SKM-1 (cell line): ENCODE results near the gene SLC43A1.

Experiments used
- DNase-seq: peaks from one replicate; lab custom pipeline; 2025; ENCODE audit not compliant: unreplicated experiment; lab: John Stamatoyannopoulos, UW

The SLC43A1 gene

DNA sequence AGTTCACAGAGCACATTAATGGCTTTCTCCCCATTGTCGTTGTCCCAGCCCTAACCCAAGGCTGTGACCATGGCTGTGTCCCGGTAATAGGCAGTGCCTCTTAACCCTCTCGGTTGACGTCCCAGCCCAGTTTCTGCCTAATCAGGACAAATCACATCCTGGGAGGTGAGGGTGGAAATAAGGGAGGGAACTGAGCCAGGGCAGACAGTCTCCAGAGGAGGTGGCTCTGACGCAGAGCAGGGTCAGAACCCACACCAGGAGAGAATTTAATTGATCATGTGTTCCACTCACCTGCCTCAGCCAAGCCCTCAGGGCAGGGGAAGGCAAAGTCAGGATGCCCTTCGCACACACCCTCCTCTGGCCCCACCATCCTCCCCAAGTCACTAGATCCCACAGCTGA, 17.0 kb downstream of the SLC43A1 start:
- no peak for DNase-seq

DNA sequence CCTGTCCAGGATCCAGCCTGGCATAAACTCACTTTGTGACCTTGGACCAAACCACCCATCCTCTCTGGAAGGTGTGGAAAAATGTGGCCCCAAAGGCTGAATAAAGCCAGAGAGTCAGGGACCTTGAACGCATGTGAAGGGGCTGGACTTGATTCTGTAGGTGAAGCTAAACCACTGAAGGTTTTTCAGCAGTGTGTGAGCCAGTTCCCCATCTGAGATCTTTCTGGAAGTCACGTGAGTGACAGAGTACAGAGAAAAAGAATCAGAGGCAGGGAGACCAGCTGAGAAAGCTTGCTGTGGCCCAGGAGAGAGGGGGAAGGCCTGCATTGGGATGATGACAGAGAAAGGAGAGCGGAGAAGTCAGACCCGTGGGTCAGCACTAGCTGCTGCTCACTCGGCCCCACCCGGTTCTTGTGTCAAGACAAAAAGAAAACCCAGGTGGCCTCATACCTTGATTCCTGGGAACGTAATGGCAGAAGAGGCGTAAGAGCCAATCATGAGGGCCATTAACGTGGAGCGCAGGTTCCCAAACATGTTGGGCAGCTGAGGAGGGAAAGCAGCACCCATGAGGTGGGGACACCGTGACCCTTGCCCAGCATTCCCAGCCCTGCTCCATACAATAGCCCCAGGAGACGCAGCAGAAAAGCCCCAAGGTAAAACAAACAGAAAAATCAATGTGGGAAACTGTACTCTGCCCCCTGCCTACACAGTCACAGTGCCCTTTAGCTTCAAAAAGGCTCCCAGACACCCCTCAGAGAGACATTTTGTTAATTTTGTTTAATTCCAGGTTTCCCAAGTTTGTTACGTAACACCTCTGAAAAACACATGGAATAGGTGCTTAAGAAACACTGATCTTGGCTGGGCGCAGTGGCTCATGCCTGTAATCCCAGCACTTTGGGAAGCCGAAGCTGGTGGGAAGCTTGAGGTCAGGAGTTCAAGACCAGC, 17.9 kb downstream of the SLC43A1 start:
- no peak for DNase-seq

DNA sequence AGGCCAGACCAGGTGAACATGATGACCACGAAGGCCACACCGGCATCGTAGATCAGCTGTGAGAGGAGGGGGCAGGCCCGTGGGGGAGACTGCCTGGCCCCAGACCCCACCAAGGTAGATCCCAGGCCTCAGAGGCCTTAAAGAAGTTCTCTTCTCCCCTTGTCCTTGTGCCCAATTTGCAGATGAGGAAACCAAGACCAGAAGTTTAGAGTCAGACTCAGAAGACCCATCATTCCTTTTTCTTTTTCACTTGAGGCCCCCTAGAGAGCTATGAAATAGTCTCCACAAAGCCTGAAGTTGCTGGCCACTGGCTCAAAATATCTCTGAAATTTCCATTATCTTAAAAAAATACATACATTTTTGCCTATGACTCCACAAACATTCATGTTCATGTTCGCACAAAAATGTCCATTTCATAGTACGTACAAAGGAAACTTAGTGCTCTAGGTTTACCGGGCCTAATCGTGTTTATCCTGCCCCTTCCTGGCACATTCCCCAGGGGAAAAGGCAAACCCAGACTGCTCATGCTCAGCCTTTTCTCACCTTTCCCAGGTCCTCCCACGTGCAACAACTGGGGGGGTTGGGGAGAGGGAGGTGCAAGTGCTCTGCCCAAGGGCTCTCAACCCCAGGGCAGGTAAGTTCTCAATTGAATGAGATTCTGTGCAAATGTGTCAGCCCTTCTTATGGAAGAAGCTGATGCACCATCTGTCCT, 19.2 kb downstream of the SLC43A1 start:
- DNase-seq, result no peak

DNA sequence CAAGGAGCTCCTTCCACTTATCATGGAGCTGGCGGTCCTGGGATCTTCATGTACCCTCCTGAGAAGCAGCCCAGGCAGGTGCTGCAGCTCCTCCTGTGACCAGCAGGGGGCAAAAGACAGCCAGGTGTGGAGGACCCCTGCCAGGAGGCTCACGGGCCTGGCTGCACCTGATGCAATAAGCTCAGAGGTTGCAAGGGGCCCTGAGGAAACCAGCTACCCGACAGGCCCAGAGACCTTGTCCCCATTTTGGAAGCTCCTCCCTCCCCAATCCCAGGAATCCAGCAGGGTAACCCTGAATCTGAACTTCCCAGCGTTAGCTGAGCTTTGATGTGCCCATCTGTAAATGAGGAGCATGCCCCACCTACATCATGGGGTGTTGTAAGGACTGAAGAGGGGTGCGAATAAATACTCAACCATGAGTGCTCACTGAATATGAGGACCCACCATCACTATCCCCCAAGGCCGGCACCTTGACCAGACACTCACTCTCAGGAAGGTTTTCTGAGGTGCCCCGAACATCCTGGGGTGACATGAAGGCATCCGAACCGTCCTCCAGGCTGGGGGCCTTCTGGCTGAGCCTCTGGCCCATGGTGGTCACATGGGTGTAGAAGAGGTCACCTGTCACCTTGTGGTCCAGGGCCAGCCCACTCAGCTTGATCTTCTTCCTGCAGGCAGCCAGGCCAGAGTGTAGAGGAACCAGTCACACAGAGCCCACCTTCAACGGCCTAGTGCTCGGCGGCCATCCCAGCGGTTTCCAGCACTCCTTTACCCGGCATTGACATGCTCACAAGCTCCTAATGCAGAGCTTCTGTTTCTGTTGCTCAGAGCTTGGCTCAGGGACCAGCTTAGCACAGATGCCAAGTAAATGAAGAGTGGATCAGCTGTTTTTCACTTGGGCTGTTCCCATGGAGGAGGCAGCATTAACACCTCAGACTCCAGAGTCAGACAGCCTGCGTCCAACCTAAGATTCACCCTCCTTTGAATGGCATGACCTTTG, 21.7 kb downstream of the SLC43A1 start:
- DNase-seq, result no peak

DNA sequence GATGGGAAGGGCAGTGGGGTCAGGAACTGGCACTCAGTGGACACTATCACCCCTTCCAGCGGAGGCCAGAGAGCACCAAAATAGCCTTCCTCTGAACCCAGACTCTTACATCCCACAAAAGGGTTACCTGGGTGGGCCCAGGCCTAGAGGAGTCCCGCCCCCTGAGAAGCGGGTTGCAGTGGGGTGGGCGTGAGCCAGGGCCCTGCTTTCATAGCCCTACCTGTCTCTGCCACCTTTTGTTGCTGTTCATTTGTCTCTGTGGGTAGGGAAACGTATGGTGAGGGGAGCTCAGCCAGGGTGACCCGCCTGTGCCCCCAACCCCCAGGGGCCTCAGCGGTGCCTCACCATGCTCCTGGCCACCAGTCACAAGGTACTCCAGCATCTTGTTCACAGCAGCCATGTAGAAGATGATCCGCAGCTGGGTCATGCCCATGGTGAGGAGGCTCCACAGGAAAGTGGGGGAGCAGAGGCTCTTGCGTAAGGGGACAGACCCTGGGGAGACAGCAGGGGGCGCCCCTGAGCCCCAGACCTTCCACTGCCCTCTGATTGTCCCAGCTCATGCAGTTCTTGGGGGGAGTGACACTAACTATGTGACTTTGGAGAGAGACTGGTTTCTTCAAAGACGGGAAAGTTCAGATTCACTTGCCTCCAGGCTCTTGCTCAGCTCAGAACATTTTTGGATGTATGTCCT, 24.0 kb downstream of the SLC43A1 start:
- DNase-seq, result peak; percentile 24

DNA sequence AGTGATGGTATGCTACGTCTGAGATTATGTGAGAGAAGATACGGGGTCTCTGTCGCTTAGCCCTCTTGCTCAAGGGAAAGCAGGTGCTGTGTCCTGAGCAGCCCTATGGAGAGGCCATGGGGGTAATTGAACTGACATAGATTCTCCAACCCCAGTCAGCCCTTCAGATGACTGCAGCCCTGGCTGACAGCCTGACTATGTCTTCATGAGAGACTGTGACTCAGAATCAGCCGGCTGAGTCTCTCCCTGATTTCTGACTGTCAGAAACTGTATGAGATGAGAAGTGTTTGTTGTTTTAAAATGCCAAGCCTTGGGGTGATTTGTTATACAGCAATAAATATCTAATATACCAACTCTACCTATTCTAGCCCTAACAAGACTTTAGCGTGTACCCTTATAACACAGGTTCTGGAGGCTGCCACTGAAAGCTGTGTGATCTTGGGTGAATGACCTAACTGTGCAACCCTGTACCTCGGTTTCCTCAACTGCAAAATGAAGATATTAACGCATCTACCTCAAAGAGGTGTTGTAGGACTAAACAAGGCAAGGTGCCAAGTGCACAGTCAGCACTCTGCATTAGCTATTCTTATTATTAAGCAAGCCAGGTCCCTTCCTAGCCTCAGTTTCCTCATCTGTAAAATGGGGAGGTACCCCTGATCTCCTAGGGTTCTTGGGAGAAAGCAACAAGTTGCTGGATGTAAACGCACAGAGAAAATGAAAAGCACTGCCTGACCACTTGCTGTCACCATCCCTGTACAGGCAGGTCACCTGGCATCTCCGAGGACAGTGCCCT, 24.9 kb downstream of the SLC43A1 start:
- no peak for DNase-seq

DNA sequence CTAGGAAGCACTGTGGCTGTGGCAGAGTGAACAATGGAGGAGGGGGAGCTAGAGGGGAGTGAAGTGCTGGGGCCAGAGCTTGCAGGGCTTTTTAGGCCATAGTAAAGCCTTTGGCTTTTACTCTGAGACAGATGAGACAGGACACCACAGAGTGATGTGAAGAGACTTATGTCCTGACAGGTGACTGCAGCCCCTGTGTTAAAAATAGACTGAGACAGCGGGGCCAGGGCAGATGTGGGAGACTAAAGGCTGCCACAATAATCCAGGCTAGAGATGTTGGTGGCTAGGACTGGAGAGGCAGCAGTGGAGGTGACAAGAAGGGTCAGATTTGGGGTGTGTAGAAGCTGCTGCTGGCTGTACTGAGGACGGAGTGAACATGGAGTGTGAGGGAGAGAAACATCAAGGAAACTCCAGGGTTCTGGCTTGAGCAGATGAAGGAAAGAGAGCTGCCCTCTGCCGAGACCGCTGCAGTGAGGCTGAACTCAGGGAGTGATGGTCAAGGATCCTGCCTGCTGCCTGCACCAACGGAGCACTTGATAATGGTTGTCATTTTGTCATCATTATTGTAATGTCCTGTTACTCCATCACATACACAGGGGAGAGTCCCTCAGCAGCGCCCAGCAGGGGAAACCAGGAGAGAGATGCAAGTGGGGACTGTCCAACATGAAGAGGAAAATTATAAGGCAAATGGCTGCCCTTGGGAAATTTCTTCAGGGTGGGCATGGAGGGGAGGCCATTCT, 27.4 kb downstream of the SLC43A1 start:
- no peak for DNase-seq

DNA sequence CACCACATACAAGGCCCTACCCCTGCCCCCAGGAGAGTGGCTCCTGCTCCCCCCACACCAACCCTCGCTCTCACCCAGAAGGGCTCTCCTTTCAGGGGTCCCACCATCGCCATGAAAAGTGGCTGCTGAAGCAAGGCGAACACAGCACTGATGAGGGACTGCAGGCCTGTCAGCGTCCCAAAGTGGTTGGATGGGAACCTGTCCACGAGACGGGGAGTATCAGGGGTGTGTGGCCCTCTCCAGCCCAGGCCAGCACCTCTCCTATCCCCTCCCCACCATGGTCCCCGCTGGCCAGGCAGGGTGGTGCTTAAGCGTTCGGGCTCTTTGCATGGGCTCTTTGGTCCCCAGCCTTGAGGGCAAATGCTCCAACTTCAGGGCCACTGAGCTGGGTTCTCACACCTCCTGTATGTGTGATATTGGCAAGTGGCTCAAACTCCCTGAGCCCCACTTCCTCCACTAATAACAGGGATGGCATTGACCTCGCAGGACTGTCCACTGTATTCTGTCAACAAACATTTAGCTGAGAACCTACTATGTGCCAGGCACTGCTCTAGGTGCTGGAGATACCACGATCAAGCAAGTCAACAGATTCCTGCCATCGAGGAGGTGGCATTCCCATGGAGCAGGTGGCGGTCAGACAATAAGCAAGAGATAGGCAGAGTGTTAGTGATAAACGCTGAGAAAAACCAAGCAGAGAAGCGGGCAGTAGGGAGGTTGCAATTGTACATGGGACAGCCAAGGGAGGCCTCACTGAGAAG, 28.3 kb downstream of the SLC43A1 start:
- no peak for DNase-seq

DNA sequence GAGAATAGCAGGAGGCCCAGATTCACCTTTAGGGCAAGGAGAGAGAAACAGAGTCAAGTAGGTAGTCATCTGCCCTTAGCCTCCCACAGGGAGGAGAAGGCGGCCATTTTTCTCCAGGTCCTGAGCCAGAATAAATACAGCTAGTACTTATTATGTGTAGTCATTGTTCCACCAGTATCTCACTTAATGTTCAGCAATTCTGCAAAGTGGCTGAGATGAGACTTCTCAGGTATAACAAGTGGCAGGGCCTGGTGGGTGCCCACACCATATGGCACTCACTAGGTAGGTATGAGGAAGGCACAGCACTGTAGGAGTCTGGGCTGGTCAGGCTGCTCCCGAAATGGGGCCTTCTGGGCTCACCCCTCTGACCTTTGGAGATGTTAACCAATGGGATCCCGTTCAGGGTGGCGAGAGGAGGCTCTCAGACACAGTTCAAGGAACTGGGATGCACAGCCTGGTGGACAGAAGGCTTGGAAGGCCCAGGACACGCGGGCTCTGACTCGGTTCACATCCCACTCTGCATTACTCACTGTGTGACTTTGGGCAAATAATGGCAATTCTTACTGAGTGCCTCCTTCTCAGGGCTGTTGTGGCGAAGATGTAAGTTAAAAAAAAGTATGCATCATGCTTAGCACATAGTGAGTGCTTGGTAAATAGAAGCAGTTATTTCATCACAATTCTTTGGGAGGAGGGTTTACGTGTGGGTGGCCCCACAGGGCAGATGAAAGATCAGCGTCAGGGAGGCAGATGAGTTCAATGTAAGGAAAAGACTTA, 30.1 kb downstream of the SLC43A1 start:
- DNase-seq, result peak; percentile 19

DNA sequence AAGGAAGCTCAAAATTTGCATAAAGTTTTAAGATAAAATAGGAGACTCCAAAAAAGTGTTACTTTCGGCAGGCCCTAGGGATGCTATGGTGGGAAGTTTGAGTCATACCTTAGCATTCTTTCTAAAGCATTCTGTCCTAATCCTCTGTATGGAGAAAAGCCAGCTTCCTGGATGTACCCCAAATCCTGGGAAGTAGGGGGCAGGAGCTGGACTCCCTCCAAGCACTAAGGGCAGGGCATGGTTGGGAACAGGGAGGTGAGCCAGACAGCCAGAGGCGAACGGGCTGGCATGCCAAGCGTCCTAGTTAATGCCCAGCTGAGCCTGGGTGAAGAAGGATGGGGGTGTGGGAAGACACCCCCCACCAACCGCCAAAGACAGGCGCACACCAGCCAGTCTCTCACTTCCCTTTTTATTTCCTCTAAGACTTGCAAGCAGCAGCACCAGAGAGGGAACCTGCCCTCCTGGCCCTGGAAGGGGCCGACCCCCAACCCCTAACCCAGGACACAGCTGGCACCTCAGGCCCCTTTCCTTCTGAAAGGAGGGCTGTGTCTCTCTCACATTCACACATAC, 31.3 kb downstream of the SLC43A1 start:
- peak; percentile 68 for DNase-seq

DNA sequence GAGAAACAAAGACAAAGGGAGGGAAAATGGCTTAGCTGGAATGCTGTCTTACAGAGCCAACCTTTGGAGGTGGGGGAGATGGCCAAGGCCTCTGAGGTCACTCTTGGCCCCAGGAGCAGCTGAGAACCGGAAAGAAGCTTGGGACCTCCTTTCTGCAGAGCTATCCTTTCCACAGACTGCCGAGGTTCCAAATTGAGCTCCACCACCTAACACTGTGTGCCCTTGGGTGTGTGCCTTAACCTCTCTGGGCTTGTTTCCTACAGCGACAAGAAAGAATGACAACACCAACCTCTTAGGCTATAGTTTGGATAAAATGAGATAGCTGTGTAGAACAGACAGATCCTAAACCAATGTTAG, 32.0 kb downstream of the SLC43A1 start:
- no peak for DNase-seq

DNA sequence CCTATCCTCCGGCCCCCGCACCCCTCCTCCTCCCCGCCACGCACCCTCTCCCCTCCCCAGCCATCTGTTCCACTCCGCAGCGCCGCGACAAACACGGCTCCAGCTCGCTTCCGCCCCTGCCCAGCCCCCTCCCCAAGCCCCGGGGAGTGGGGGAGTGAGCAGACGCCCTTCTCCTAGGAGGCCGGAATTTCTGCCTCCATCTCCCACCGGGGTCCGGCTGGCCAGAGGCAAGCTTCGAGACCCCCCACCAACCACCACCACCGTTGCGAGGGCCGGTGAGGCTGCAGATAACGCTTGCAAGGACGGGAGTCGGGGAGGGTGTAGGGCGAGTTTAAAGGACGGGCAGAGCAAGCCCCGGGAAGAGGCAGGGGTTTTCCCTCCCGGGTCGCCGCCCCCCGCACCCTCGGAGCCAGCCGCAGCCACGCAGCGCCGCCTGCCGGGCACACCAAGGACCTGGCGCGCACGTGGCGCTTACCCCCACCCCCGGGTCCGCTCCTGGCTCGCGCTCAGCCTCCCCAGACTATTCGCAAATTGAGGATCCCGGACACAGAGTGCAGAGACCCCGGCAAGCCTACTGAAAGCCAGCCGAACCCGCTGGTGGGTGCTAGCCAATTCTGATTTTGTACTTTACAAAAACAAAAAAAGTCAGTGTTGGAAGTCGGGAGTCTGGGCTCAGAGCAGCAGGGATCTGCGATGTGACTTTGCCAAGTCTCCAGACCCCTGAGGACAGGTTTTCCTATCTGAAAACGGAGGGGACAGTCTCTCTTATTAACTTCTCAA, 32.5 kb downstream of the SLC43A1 start:
- no peak for DNase-seq

DNA sequence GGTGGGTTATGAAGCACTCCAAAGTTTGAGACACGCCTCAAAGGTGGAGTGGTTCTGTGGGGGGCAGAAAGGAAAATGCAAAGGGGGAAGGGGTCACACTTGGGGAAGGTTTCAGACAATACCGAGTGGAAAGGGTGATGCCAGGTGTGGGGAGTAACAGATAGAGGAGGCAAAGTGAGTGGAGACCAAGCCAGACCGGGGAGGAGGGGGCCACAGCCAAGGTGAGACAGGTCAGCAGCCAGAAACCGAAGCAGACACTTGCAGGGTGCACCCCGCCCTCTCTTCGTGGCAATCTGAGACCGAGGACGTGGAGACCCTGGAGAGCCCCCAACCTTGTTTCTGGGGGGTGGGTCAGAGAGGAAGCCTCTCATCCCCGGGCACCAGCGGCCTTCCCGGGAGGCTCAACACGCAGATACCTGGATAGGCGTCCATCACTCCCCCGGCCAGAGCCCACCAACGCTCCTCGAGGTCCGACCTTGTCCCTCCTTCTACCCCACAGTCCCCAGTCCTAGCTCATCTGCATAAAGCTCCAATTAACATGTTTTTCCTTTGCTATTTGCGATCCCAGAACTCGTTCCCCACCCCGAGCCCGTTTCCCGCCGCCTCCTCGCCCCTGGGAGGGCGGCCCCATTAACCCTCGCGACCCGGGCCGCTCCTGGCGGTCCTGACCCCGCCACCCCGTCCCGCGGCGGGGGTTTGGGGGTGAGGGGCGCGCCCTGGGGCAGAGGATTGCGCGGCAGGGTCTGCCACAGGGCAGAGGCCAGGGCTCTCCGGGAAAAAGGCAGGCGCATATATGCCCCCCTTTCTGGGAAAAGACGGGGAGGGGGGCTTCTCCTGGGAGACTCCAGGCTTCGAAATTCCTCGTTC, 33.4 kb downstream of the SLC43A1 start:
- DNase-seq, result no peak

DNA sequence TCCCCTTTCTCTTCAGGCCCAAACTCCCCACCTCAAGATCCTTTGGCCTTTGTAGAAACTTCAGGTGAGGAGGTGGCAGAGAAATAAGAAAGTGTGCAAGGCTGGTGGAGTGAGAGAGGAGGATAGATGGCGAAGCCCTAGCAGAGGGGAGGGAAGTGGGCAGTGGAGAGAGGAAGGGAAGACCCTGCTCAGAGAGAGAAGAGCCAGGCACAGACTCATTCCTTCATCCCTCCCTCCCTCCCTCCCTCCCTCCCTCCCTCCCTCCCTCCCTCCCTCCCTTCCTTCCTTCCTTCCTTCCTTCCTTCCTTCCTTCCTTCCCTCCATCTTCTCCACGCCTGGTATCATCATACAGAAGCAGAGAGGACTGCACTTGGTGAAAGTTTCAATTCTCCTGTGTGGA, 34.2 kb downstream of the SLC43A1 start:
- no peak for DNase-seq

DNA sequence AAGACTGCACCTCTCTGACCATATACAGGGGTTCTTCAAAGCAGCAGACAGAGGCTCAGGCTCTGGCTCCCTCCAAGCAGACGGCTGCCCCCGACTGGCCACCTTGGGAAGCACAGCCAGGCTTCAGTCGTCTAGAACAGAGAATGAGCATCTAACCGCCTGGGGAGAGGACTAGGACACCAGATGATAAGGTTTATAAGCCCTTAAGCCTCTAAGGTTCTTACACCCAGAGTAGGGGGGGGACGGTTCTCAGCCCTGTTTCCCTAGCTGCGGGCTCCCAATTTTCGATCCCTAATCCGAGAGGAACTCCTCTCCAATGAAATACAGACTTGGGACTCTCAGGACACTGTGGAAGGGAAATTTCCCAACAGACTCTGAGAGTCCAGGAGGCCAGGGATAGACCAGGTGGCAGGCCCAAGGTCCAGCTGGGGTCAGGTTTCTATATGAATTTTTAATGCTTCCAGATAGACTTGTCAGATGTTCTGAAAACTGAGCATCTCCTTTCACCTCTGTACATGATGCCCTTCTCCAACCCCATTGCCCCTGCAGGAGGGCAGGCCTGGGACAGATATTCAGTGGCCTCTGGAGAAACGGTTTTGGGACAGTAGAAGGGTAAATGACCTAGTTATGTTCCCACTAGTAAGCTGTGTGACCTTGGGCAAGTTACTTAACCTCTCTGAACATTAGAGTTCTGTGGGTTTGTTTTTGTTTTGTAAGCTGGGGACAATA, 34.9 kb downstream of the SLC43A1 start:
- DNase-seq, result peak; percentile 51
